Ectodermal cell (in vitro differentiated cells): ENCODE data around the gene RNF20. TPM values are rescaled to one million over a fixed set of nuclear protein-coding genes. Genes with fewer than 3 reads are reported as not detected.

Source experiments
- H3K27ac ChIP-seq: 2 replicates; pipeline ENCODE4 v1.7.0; 2013; ENCODE audit warnings: mild to moderate bottlenecking, low read depth, low read length; ENCODE audit not compliant: insufficient read depth, poor library complexity, severe bottlenecking
- H3K27me3 ChIP-seq: 2 replicates; pipeline ENCODE4 v1.7.0; 2013; ENCODE audit warnings: mild to moderate bottlenecking, low read length; ENCODE audit not compliant: insufficient read depth, control insufficient read depth, poor library complexity, severe bottlenecking
- H3K36me3 ChIP-seq: one replicate; pipeline ENCODE4 v1.7.0; 2013; ENCODE audit warnings: low read length; ENCODE audit not compliant: control insufficient read depth, insufficient read depth
- H3K4me1 ChIP-seq: one replicate; pipeline ENCODE4 v1.7.0; 2013; ENCODE audit warnings: low read length; ENCODE audit not compliant: control insufficient read depth, insufficient read depth
- H3K4me3 ChIP-seq: 2 replicates; pipeline ENCODE4 v1.7.0; 2013; ENCODE audit warnings: low read depth, low read length, control low read depth; ENCODE audit not compliant: insufficient read depth
- H3K9me3 ChIP-seq: 2 replicates; pipeline ENCODE4 v1.7.0; 2013; ENCODE audit warnings: mild to moderate bottlenecking, low read length, moderate library complexity; ENCODE audit not compliant: control insufficient read depth
- WGBS, 2 experiments: methylation state at CpG; one replicate each; pipeline ENCODE4 v1.1.7; 2013; ENCODE audit warnings: missing lambda C conversion rate in 2 of 2; 5-methylcytosine and 5-hydroxymethylcytosine counted together
- polyA plus RNA-seq, 4 experiments: library from polyadenylated mRNA; stranded (reverse); fragments of 50-300 nt; gene quantifications; one replicate each; pipeline ENCODE4 v1.2.3, GENCODE V29; 2013

The RNF20 gene
- 47.3 TPM for polyA plus RNA-seq (2013, experiment 1 of 4)
- 48.9 TPM for polyA plus RNA-seq (2013, experiment 2 of 4)
- polyA plus RNA-seq (2013, experiment 3 of 4): 33.9 TPM
- polyA plus RNA-seq (2013, experiment 4 of 4): 38.6 TPM

DNA sequence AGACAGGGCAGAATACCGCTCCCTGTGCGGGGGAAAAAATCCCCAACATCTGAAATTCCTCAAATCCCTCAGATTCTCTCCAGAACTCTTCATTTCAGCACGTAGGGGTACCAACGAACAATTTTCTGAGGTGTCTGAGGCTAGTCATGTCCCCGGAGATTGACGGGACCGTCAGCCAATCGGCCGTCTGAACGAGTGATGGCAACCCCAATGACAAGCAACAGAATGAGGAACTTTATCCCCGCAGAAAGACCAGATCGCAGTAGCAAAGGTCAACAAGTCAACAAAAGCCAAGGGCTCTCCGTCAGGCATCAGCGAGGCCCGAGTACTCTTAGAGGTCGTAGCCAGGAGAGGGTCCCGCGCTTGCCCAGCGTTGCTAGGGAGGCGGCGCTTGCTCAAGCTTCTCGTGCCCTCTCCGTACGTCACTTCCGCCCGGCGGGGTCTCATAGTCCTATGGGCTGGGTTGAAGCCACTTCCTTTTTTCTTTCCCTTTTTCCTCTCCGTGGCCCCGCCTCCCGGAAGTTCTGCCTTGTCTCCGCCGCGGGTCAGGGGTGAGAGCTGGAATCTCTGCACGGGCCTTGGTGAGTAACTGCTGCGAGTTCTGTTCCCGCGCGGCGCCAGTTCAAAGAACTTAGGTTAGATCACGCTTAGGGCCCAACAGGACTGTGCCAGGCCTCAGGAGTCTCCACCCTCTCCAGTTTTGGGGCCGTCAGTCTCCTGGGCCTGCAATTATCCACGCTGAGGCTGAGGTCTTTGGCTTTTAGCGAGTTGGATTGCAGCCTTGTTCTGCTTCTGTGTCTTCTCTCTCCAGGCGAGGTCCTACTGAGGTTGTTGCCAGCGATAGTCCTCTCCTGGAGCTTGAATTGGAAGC, at the start of gene RNF20:
Gene RNF20 (plus strand): TSS at position 520 of the 871 bp plus-strand sequence. CDS start 1,571 bp downstream, outside the sequence.
- H3K4me3 ChIP-seq: peak within 1 kb of the TSS; percentile 98
- H3K27me3 ChIP-seq: no peaks in the 10 kb centered on the region
- peaks cover 3% of the 10 kb centered on the region for H3K4me1 ChIP-seq
- peak within 1 kb of the TSS; percentile 95 for H3K27ac ChIP-seq
- no peaks in the 10 kb centered on the region for H3K36me3 ChIP-seq
- no peaks in the 10 kb centered on the region for H3K9me3 ChIP-seq
- 1% methylated on average over 45 of the region's 45 CpGs for WGBS, 2 experiments

- WGBS, 2 experiments: 100% methylated on average over 1 of the region's 1 CpG
- no peaks in the 10 kb centered on the region for H3K4me1 ChIP-seq
Measured at GRCh38 chr9:101484046-101484445, 49.6 kb upstream of the RNF20 start.

DNA sequence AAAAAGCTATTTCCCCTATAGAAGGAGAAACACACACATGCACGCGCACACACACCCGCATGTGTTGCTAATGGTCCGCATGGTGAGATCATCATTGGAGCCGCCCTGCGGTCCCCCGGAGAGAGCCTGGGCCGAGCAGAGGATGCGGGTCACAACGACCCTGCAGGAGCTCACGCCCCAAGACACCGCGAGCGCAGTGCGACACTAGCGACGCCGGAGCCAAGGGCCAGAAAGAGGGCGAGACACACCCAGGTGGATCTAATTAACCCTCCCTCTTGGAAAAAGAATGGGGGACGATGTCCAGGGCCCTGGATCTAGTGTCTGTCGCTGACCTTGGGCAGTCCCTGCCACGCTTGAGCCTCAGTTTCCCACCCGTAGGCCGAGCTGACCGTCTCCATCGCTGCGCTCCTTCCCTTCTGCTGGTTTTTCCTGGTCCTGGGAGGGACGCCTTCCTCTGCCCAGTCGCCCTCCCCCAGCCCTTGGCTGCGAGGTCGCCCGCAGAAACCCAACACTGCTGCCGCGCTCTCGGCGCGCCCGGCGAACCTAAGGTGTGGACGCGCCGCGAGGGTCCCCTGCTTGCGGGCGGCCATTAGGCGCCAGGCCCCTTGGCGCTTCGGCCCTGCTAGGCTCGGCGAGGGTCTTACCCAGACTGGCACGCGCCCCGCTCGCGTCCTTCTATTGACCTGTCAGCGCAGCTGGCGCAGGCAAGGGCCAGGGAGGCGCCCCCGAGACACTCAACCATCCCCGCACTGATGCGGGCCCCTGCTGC, 47.5 kb upstream of the RNF20 start:
- Histone ChIP-seq H3K36me3 (no peaks in the 10 kb centered on the region), H3K27me3 (peaks cover 16% of the 10 kb centered on the region), H3K4me3 (peak overlapping the region; percentile 74), H3K4me1 (no peaks in the 10 kb centered on the region), H3K9me3 (no peaks in the 10 kb centered on the region), H3K27ac (no peak overlapping the region)
- 1% methylated on average over 61 of the region's 61 CpGs for WGBS, 2 experiments

More at GRCh38 chr9:101484046-101484445, 49.6 kb upstream of the RNF20 start:
- Histone ChIP-seq H3K27me3 (peaks cover 16% of the 10 kb centered on the region), H3K27ac (no peak overlapping the region), H3K4me3 (no peak overlapping the region), H3K36me3 (no peaks in the 10 kb centered on the region), H3K9me3 (no peaks in the 10 kb centered on the region)

GRCh38 chr9:101486693-101487442, 46.8 kb upstream of the RNF20 start:
- Histone ChIP-seq H3K27me3 (peaks cover 16% of the 10 kb centered on the region), H3K9me3 (no peaks in the 10 kb centered on the region), H3K4me3 (peak overlapping the region; percentile 74), H3K27ac (no peak overlapping the region), H3K4me1 (no peaks in the 10 kb centered on the region), H3K36me3 (no peaks in the 10 kb centered on the region)
- 3% methylated on average over 53 of the region's 53 CpGs for WGBS, 2 experiments

DNA sequence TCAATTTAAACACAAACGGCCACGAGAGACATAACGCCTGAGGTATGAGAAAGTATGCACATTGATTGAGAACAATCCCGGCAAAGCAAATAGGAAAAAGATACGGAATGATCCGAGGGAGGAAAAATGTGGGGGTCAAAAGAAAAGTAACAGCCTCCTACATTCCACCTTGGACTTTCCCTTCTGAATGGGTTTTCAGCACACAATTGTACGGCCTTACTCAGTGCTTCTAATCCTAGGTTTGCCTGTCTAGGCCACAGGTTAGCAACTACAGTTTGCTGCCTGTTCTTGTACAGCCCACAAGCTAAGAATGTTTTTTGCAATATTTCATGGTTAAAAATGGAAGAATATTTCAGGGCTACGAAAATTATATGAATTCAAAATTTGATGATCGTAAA, 46.2 kb upstream of the RNF20 start:
- no peak overlapping the region for H3K27ac ChIP-seq
- no peaks in the 10 kb centered on the region for H3K36me3 ChIP-seq
- peak overlapping the region; percentile 74 for H3K4me3 ChIP-seq
- H3K4me1 ChIP-seq: no peaks in the 10 kb centered on the region
- 73% methylated on average over 7 to 9 of the region's 9 CpGs for WGBS, 2 experiments
- H3K9me3 ChIP-seq: no peaks in the 10 kb centered on the region
- peaks cover 16% of the 10 kb centered on the region for H3K27me3 ChIP-seq

DNA sequence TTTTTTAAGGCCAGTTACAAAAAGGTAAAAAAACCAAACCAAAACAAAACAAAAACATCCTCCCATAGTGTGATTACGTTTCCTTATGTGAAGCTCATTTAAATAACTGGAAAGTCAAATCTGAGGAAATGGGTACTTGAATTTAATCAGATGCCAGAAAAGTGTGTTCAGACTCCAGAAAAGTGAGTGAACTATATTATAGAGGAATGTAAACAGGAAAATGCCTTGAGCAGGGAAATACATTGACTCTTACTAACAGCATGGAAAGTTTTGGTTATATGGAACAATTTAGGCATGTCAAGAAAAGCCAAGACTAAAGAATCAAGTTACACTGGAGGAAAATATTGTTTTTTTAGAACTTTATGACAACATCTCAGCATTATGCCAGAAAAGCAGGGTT, 37.8 kb upstream of the RNF20 start:
- Histone ChIP-seq H3K36me3 (no peaks in the 10 kb centered on the region), H3K4me3 (no peak overlapping the region), H3K4me1 (no peaks in the 10 kb centered on the region), H3K27ac (no peak overlapping the region), H3K27me3 (no peaks in the 10 kb centered on the region), H3K9me3 (no peaks in the 10 kb centered on the region)
- 63 to 86% methylated on average over 1 of the region's 1 CpG for WGBS, 2 experiments

- Histone ChIP-seq H3K4me3 (no peak overlapping the region), H3K4me1 (no peaks in the 10 kb centered on the region), H3K9me3 (no peaks in the 10 kb centered on the region), H3K36me3 (no peaks in the 10 kb centered on the region), H3K27ac (no peak overlapping the region), H3K27me3 (no peaks in the 10 kb centered on the region)
- WGBS, 2 experiments: 100% methylated on average over 1 to 2 of the region's 2 CpGs
Measured at GRCh38 chr9:101498323-101498722, 35.3 kb upstream of the RNF20 start.

DNA sequence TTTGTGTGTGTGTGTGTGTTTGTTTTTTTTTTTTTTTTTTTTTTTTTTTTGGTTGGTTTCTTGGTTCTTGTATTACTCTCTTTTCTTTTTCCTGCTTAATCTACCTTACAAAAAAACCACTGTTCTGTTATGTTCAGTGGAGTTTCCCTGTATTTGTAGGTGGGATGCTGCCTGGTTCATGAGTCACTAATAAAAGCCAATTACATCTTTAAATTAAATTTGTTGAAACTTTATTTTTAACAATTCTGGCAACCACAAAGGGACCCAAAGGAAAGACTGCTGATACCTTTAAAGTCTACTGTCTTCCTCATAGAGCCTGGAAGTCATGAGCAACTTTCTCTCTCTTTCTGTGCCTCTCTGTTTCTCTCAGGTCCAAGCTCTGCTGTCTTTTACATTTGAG, 29.5 kb upstream of the RNF20 start:
- H3K36me3 ChIP-seq: no peaks in the 10 kb centered on the region
- no peak overlapping the region for H3K27ac ChIP-seq
- H3K27me3 ChIP-seq: no peaks in the 10 kb centered on the region
- no peak overlapping the region for H3K4me3 ChIP-seq
- H3K9me3 ChIP-seq: no peaks in the 10 kb centered on the region
- H3K4me1 ChIP-seq: no peaks in the 10 kb centered on the region

DNA sequence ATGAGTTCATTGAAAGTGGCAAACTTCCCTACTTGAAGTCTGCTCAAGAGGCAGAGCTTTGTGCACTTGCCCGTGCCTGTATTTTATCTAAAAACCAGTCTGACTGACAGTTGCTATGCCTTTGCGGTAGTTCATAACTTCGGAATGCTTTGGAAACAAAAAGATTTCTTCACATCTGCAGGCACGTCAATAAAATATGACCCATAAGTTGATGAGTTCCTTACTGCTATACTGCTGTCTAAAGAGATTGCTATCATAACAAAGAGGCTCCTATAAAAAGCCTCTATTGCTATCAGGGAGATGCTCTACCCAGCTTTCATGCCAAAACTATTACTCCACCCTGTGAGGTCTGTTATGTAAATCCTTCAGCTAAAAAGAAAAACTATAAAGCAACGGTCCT, 25.4 kb upstream of the RNF20 start:
- Histone ChIP-seq H3K27ac (no peak overlapping the region), H3K4me1 (no peaks in the 10 kb centered on the region), H3K27me3 (no peaks in the 10 kb centered on the region), H3K36me3 (no peaks in the 10 kb centered on the region), H3K4me3 (no peak overlapping the region), H3K9me3 (no peaks in the 10 kb centered on the region)
- WGBS, 2 experiments: 90 to 93% methylated on average over 5 of the region's 5 CpGs
